NCI-H1417 (cell line): ENCODE data around the gene HMOX1.
"Not testable (repeated sequence)": the region's sequence is repeated elsewhere in the genome, so short reads cannot be mapped to it uniquely, and the experiment has no call there.

Source experiments
- DNase-seq, 3 experiments: peaks; one replicate each; lab custom pipeline; 2025; lab: John Stamatoyannopoulos, UW

Gene HMOX1

DNA sequence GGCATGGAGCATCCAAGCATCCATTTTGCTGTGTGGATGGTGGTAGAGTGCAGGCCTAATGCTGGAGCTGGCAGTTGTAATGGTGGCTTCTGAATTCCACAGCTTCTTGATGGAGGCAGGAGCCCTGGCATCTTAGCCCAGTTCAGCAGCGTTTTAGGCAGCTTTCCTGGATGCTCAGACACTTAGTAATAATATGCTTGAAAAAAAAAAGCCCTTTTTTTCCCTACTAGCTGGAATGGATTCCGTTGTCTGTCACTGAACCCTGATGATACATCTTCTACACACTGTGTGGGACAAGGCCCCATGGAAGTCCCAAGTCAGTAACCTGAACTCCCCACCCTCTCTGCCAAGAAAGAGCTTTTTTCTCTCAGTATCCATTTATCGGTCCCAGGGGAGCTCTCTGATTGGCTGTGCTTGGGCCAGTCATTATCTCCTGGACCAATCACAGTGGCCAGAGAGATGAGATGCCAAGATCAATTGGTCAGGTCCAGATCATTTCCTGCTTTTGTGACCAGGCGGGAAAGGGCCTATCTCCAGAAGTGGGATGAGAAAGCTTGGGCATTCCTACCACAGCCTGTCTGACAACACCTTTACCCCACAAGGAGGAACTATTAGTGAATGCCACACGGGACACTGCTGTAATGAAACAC lies 53.3 kb downstream of the HMOX1 start:
- DNase-seq = no peak

DNA sequence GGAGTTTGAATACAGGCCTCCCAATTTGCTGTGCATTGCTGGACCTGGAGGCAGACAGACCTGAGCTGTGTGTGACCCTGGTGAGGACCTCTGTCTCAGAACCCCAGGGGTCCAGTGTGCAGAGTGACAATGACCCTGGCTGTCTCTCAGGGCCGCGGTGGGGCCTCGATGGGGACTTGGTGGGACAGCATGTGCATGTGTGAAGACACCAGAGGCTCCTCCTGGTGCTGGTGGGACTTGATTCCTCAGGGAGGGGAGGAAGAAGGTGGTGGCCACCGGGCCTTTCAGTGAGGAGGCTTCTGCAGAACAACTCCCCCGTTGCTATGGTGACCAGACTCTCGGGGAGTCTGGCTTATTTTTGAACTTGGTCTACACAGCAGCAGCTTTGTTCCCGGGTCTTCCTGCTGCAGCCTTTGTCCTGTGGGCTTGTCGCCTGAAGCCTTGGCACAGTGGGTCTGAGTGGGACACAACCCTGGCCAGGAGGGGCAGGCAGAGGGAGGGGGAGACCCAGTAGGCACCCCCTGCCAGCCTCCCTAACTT lies 54.4 kb downstream of the HMOX1 start:
- no peak for DNase-seq

DNA sequence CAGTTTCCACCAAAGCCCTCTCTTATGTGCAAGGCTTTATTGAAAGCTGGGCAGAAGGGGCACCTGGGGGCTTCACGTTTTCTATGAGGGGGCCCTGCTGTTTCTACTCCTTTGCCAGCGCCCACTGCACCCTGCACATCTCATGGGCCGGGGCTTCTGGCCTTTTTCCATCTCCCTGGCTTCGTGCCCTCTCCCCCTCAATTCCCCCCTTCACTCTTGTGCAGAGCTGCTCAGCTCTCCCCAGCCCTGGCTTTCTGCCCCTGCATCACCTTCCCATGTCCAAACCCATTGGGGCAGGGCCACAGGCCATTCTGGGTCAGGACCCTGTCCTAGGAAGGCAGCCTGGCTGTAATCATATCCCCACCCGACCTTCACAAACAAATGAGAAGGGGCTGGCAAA lies 55.5 kb downstream of the HMOX1 start:
- no peak for DNase-seq

DNA sequence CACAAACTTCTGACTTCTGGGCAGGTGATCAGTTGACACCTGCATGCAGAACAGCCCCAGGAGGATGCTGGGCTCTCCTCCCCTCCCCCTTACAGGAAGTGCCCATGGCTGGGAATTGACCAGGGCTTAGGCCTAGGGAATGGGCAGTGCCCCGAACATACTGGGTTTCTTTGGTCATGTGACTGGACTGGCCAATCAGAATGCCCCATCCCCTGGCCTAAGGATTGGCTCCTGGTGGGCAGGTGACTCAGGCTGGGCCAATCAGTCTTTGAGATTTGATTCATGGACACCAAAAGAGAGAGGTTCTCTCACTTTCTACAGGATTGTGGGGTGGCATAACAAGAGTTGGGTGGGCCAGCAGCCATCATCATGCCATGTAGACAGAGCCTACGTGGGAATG lies 56.2 kb downstream of the HMOX1 start:
- no peak for DNase-seq

DNA sequence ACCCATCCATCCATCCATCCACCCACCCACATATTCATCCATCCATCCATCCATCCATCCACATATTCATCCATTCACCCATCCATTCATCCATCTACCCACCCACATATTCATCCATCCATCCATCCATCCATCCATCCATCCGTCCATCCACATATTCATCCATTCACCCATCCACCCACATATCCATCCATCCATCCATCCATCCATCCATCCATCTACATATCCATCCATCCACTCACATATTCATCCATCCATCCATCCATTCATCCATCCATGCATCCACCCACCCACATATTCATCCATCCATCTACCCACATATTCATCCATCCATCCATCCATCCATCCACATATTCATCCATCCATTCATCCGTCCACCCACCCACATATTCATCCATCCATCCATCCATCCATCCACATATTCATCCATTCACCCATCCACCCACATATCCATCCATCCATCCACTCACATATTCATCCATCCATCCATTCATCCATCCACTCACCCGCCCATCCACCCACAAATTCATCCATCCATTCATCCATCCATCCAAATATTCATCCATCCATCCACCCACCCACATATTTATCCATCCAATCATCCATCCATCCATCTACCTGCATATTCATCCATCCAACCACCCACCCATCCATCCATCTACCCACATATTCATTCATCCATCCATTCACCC lies 57.9 kb downstream of the HMOX1 start:
- not testable (repeated sequence) for DNase-seq

DNA sequence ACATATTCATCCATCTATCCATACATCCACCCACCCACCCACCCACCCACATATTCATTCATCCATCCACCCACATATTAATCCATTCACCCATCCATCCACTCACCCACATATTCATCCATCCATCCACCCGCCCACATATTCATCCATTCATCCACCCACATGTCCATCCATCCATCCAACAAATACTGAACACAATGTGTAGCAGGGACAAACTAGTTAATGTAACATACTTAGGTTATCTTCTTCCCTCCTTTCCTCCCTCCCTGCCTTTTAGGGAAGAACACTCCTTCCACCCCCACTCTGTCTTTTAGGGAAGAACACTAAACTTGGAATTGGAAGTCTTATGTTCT lies 58.4 kb downstream of the HMOX1 start:
- DNase-seq = no peak

DNA sequence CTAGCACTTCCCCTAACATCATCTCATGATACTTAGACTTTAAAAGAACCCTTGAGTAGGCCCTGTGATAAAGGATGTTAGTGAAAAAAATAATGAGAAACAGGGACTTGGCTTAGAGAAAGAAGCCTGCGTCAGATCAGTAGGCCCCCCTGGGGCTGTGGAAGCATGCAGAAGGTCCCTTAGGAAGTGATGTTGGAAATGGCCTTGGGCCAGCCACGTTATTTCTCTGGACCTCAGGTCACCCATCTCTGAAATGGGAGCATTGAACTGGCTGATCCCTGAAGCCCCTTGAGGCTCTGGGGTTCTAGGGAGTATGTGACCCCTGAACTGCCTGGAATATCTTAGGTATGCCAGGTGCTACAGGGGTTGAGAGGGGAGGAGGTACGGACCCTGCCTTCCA lies 59.2 kb downstream of the HMOX1 start:
- no peak for DNase-seq

DNA sequence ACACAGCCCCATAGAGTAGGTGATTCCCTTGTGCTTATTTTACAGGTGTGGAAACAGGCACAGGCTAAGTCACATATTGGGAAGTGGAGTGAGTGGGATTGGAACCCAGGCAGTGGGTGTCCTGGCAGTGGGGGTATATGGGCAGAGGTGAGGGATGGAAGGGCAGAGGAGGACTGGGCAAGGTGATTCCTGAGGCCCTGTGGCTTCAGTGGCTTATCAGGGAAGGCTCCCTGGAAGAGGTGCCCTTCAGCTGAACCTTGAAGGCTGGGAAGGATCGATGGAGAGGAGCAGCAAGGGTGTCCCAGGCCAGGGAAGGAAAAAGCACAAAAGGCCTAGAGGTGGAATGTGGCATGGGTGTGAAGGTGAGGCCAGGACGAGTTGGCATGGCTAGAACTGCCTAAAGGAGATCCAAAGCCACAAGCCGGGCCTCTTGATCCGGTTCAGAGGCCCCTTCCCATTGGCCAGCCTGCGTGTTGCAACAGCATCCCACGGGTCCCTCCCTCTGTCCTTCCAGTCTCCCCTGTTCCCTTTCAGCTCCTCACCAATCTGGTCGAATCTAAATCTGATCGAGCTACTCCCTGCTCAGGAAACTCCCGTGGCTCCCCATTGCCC lies 60.7 kb downstream of the HMOX1 start:
- DNase-seq = no peak

DNA sequence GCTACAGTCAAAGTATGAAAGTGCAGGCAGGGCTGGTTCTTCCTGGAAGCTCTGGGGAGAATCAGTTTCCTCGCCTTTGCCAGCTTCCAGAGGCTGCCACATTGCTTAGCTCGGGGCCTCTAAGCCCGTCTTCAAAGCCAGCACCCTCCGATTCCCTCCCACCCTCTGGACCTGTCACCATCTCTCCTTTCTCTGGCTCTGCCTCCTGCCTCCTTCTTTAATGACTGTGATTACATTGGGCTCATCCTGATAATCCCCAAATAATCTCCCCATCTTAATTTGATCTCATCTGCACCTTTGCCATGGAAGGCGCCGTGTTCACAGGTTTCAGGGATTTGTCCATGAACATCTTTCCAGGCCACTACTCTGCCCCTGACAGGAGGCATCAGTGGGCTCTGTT lies 61.6 kb downstream of the HMOX1 start:
- DNase-seq = no peak

DNA sequence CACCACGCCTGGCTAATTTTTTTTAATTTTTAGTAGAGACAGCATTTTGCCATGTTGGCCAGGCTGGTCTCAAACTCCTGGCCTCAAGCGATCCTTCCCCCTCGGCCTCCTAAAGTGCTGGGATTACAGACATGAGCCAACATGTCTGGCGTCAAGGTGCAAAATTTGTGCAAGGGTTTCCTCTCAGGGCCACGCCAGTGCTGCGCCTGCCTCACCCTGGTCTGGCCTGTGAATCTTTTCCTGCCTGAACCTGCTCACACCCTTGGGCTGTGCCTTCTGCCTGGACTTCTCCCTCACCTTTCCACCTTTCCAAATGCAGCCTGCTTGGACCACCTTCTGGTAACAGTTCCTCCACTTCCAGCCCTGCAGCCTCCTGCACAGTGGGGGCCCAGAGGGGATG lies 62.4 kb downstream of the HMOX1 start:
- no peak for DNase-seq
